HepG2 (cell line): Measurements from ENCODE around the gene PSMD3. TPM values are rescaled to one million over a fixed set of nuclear protein-coding genes. Genes with fewer than 3 reads are reported as not detected.

Experiments used
- CHCHD3 ChIP-seq: sonication (generic); formaldehyde crosslinking; IDR thresholded peaks from 2 replicates; pipeline ENCODE4 v1.8.0; 2022; ENCODE audit warnings: mild to moderate bottlenecking, missing genetic modification reagents, moderate library complexity
- DNMT1 ChIP-seq: sonication (generic); formaldehyde crosslinking; IDR thresholded peaks from 2 replicates; pipeline ENCODE4 v1.5.1; 2020; ENCODE audit warnings: mild to moderate bottlenecking, missing genetic modification reagents
- FIP1L1 ChIP-seq: fragments of 200-400 bp; formaldehyde crosslinking; IDR thresholded peaks from 2 replicates; pipeline ENCODE4 v1.6.1; 2018; ENCODE audit warnings: low read depth, mild to moderate bottlenecking, low read length, moderate library complexity, borderline replicate concordance; ENCODE audit not compliant: insufficient read depth
- GATAD2A ChIP-seq: IDR thresholded peaks from 2 replicates; pipeline ENCODE4 v1.6.1; 2016
- GPN1 ChIP-seq: sonication (generic); formaldehyde crosslinking; IDR thresholded peaks from 2 replicates; pipeline ENCODE4 v1.5.1; 2020; ENCODE audit warnings: missing genetic modification reagents, borderline replicate concordance
- HDAC1 ChIP-seq: sonication (generic); formaldehyde crosslinking; IDR thresholded peaks from 2 replicates; pipeline ENCODE4 v1.5.1; 2020; ENCODE audit warnings: mild to moderate bottlenecking, missing genetic modification reagents
- JUND ChIP-seq: sonication (generic); formaldehyde crosslinking; IDR thresholded peaks from 2 replicates; pipeline ENCODE4 v1.8.0; 2022; ENCODE audit warnings: mild to moderate bottlenecking, missing genetic modification reagents
- KLF9 ChIP-seq: IDR thresholded peaks from 2 replicates; pipeline ENCODE4 v1.6.1; 2016; ENCODE audit warnings: low read depth
- MAZ ChIP-seq, 2 experiments: sonication (generic) in 1 of 2; formaldehyde crosslinking in 1 of 2; IDR thresholded peaks; 2 replicates each; pipeline versions ENCODE4 v1.5.0 to v1.6.1; 2012 to 2020; ENCODE audit warnings: low read depth in 2 of 2, mild to moderate bottlenecking in 2 of 2, borderline replicate concordance in 1 of 2, improper control_type of control experiment in 1 of 2, low read length in 1 of 2, missing genetic modification reagents in 1 of 2, moderate library complexity in 1 of 2
- MTF1 ChIP-seq: sonication (generic); formaldehyde crosslinking; IDR thresholded peaks from 2 replicates; pipeline ENCODE4 v1.5.0; 2020; ENCODE audit warnings: missing genetic modification reagents
- MXD1 ChIP-seq: sonication (generic); formaldehyde crosslinking; IDR thresholded peaks from 2 replicates; pipeline ENCODE4 v1.4.0; 2020; ENCODE audit warnings: mild to moderate bottlenecking, missing genetic modification reagents
- NFKB2 ChIP-seq: sonication (generic); formaldehyde crosslinking; IDR thresholded peaks from 2 replicates; pipeline ENCODE4 v1.4.0; 2020; ENCODE audit warnings: missing genetic modification reagents, borderline replicate concordance
- NKX3-1 ChIP-seq: sonication (generic); formaldehyde crosslinking; IDR thresholded peaks from 2 replicates; pipeline ENCODE4 v1.5.0; 2020; ENCODE audit warnings: missing genetic modification reagents
- POLR2AphosphoS5 ChIP-seq: IDR thresholded peaks from 2 replicates; pipeline ENCODE4 v1.6.1; 2012; ENCODE audit warnings: low read depth, low read length
- POLR2G ChIP-seq: fragments of 200-400 bp; formaldehyde crosslinking; IDR thresholded peaks from 2 replicates; pipeline ENCODE4 v1.6.1; 2018; ENCODE audit warnings: mild to moderate bottlenecking, low read depth, low read length, moderate library complexity
- SIN3A ChIP-seq: IDR thresholded peaks from 2 replicates; pipeline ENCODE4 v1.6.1; 2011; ENCODE audit warnings: low read depth, mild to moderate bottlenecking, control low read depth, low read length, borderline replicate concordance
- SIX1 ChIP-seq: sonication (generic); formaldehyde crosslinking; IDR thresholded peaks from 2 replicates; pipeline ENCODE4 v1.4.0; 2020; ENCODE audit warnings: missing genetic modification reagents, borderline replicate concordance
- SP140L ChIP-seq: sonication (generic); formaldehyde crosslinking; IDR thresholded peaks from 2 replicates; pipeline ENCODE4 v1.4.0; 2020; ENCODE audit warnings: missing genetic modification reagents, borderline replicate concordance
- TOE1 ChIP-seq: sonication (generic); formaldehyde crosslinking; IDR thresholded peaks from 2 replicates; pipeline ENCODE4 v1.4.0; 2020; ENCODE audit warnings: mild to moderate bottlenecking, missing genetic modification reagents
- XBP1 ChIP-seq: sonication (generic); formaldehyde crosslinking; IDR thresholded peaks from 2 replicates; pipeline ENCODE4 v1.5.0; 2020; ENCODE audit warnings: missing genetic modification reagents
- ZBTB37 ChIP-seq: sonication (generic); formaldehyde crosslinking; IDR thresholded peaks from 2 replicates; pipeline ENCODE4 v1.4.0; 2020; ENCODE audit warnings: mild to moderate bottlenecking, missing genetic modification reagents
- ZFP37 ChIP-seq: sonication (generic); formaldehyde crosslinking; IDR thresholded peaks from 2 replicates; pipeline ENCODE4 v1.4.0; 2020; ENCODE audit warnings: missing genetic modification reagents, borderline replicate concordance
- ZMAT3 ChIP-seq: sonication (generic); formaldehyde crosslinking; conservative IDR thresholded peaks from 2 replicates; pipeline ENCODE4 v1.7.0; 2021; ENCODE audit warnings: missing genetic modification reagents
- ZNF20 ChIP-seq: sonication (generic); formaldehyde crosslinking; IDR thresholded peaks from 2 replicates; pipeline ENCODE4 v1.4.0; 2020; ENCODE audit warnings: mild to moderate bottlenecking, moderate library complexity, missing genetic modification reagents
- ZNF253 ChIP-seq: sonication (generic); formaldehyde crosslinking; IDR thresholded peaks from 2 replicates; pipeline ENCODE4 v1.8.0; 2022; ENCODE audit warnings: mild to moderate bottlenecking, missing genetic modification reagents, borderline replicate concordance
- ZNF329 ChIP-seq: sonication (generic); formaldehyde crosslinking; IDR thresholded peaks from 2 replicates; pipeline ENCODE4 v1.9.0; 2021; ENCODE audit warnings: low read depth, mild to moderate bottlenecking, missing genetic modification reagents
- ZNF367 ChIP-seq: sonication (generic); formaldehyde crosslinking; IDR thresholded peaks from 2 replicates; pipeline ENCODE4 v1.4.0; 2020; ENCODE audit warnings: missing genetic modification reagents, borderline replicate concordance
- ZNF557 ChIP-seq: sonication (generic); formaldehyde crosslinking; IDR thresholded peaks from 2 replicates; pipeline ENCODE4 v1.4.0; 2020; ENCODE audit warnings: missing genetic modification reagents
- ZNF576 ChIP-seq: sonication (generic); formaldehyde crosslinking; IDR thresholded peaks from 2 replicates; pipeline ENCODE4 v1.4.0; 2020; ENCODE audit warnings: mild to moderate bottlenecking, missing genetic modification reagents
- ZNF629 ChIP-seq: sonication (generic); formaldehyde crosslinking; conservative IDR thresholded peaks from 2 replicates; pipeline ENCODE4 v1.5.0; 2020; ENCODE audit warnings: missing genetic modification reagents
- ZNF709 ChIP-seq: sonication (generic); formaldehyde crosslinking; IDR thresholded peaks from 2 replicates; pipeline ENCODE4 v1.5.0; 2020; ENCODE audit warnings: mild to moderate bottlenecking, missing genetic modification reagents
- ZNF850 ChIP-seq: sonication (generic); formaldehyde crosslinking; conservative IDR thresholded peaks from 2 replicates; pipeline ENCODE4 v1.9.0; 2021; ENCODE audit warnings: mild to moderate bottlenecking, missing genetic modification reagents
- polyA plus RNA-seq, 8 experiments: library from polyadenylated mRNA; depleted of rRNA in 3 of 8; stranded (reverse) in 7 of 8; unstranded in 1 of 8; fragments of >200 nt; fragmentation: Illumina TruSeq in 4 of 8; extraction: Trizol in 4 of 8; gene quantifications; 2 replicates each; pipeline versions ENCODE4 v1.2.1 to v1.2.3, GENCODE V29; 2011 to 2016; ENCODE audit warnings: low read depth in 4 of 8, missing spikeins in 1 of 8, mixed read lengths in 1 of 8; ENCODE audit not compliant: insufficient read depth in 1 of 8
- total RNA-seq, 5 experiments: library from RNA; depleted of rRNA; stranded (reverse); fragments of >200 nt; fragmentation: Illumina TruSeq; extraction: Trizol; gene quantifications; 2 replicates each; pipeline ENCODE4 v1.2.3, GENCODE V29; 2016; ENCODE audit warnings: low read depth in 1 of 5

Gene PSMD3
- total and polyA plus RNA-seq, 2 of the 13 experiments (the other 11 are each of a cell fraction or from before 2014, with no cell fraction given), result 97.4 to 146 TPM

GRCh38 chr17:39951924-39952679 lies 28.5 kb upstream of the PSMD3 start (continued):
- TF ChIP-seq DNMT1 (CRISPR knock-in tag) (peak; percentile 86; the same call in 1 of the 2 replicates), ZNF253 (no peak), CHCHD3 (no peak), POLR2AphosphoS5 (no peak), ZNF629 (CRISPR knock-in tag) (no peak), MAZ (IDR thresholded peaks at IDR 0.05; ENCODE audit: borderline replicate concordance, low read depth, low read length) (no peak), MAZ (CRISPR knock-in tag; IDR thresholded peaks at IDR 0.05; ENCODE audit: low read depth) (no peak), ZNF576 (CRISPR knock-in tag) (no peak), ZNF329 (CRISPR knock-in tag) (no peak), ZNF850 (CRISPR knock-in tag) (no peak), POLR2G (no peak), FIP1L1 (no peak), XBP1 (no peak), ZMAT3 (CRISPR knock-in tag) (no peak), ZBTB37 (CRISPR knock-in tag) (no peak), ZNF709 (CRISPR knock-in tag) (no peak), ZNF557 (CRISPR knock-in tag) (no peak), NKX3-1 (no peak), ZNF20 (CRISPR knock-in tag) (no peak), JUND (CRISPR knock-in tag) (no peak), SIN3A (no peak), ZFP37 (no peak), SIX1 (CRISPR knock-in tag) (no peak), NFKB2 (CRISPR knock-in tag) (no peak), GPN1 (CRISPR knock-in tag) (no peak), SP140L (CRISPR knock-in tag) (no peak), GATAD2A (CRISPR knock-in tag) (no peak), MXD1 (CRISPR knock-in tag) (0 out of 2 replicates have a peak, but pooled peaks have one; percentile 4), KLF9 (CRISPR knock-in tag) (no peak), TOE1 (CRISPR knock-in tag) (no peak), ZNF367 (CRISPR knock-in tag) (no peak), MTF1 (no peak), HDAC1 (no peak)
